IPS-15b (cell line): ENCODE results near the gene TBCD.

Experiments used
- H3K27me3 ChIP-seq: one replicate; pipeline ENCODE4 v1.6.1; 2013; ENCODE audit warnings: low read length; ENCODE audit not compliant: control insufficient read depth, insufficient read depth
- H3K36me3 ChIP-seq: one replicate; pipeline ENCODE4 v1.6.1; 2013; ENCODE audit warnings: low read length; ENCODE audit not compliant: control insufficient read depth, insufficient read depth
- H3K4me1 ChIP-seq: one replicate; pipeline ENCODE4 v1.6.1; 2013; ENCODE audit warnings: mild to moderate bottlenecking, low read length; ENCODE audit not compliant: control insufficient read depth, insufficient read depth
- H3K4me3 ChIP-seq: one replicate; pipeline ENCODE4 v1.5.1; 2013; ENCODE audit warnings: low read depth, low read length
- H3K9ac ChIP-seq: one replicate; pipeline ENCODE4 v1.6.1; 2013; ENCODE audit warnings: low read depth, mild to moderate bottlenecking, low read length
- H3K9me3 ChIP-seq: one replicate; pipeline ENCODE4 v1.6.1; 2013; ENCODE audit warnings: mild to moderate bottlenecking, low read length; ENCODE audit not compliant: control insufficient read depth, insufficient read depth

TBCD gene

GRCh38 chr17:82751571-82752370 is at the start of gene TBCD:
TBCD (plus strand) TSS chr17:82752065; CDS start chr17:82752194, 129 bp downstream.
- H3K9ac ChIP-seq, result peak within 1 kb of the TSS; percentile 47
- H3K4me3 ChIP-seq, result peak within 1 kb of the TSS; percentile 93
- H3K9me3 ChIP-seq, result no peaks in the 10 kb centered on the region
- H3K36me3 ChIP-seq, result peaks cover 9% of the 10 kb centered on the region
- H3K4me1 ChIP-seq, result peaks cover 13% of the 10 kb centered on the region
- H3K27me3 ChIP-seq, result peaks cover 5% of the 10 kb centered on the region

- no peak overlapping the region for H3K9ac ChIP-seq
Measured at GRCh38 chr17:82702231-82702927, 49.5 kb upstream of the TBCD start.

GRCh38 chr17:82703036-82703745 is 48.7 kb upstream of the TBCD start:
- no peaks in the 10 kb centered on the region for H3K36me3 ChIP-seq
- peaks cover 12% of the 10 kb centered on the region for H3K27me3 ChIP-seq
- no peak overlapping the region for H3K4me3 ChIP-seq
- no peaks in the 10 kb centered on the region for H3K4me1 ChIP-seq
- H3K9me3 ChIP-seq, result no peaks in the 10 kb centered on the region
- no peak overlapping the region for H3K9ac ChIP-seq

More at GRCh38 chr17:82702231-82702927, 49.5 kb upstream of the TBCD start:
- no peaks in the 10 kb centered on the region for H3K9me3 ChIP-seq
- peaks cover 17% of the 10 kb centered on the region for H3K27me3 ChIP-seq
- no peaks in the 10 kb centered on the region for H3K36me3 ChIP-seq
- H3K4me1 ChIP-seq, result no peaks in the 10 kb centered on the region
- no peak overlapping the region for H3K4me3 ChIP-seq

- H3K4me3 ChIP-seq, result no peak overlapping the region
Measured at GRCh38 chr17:82703935-82704865, 47.7 kb upstream of the TBCD start.

GRCh38 chr17:82704886-82705285 is 47.0 kb upstream of the TBCD start:
- Histone ChIP-seq H3K27me3 (peaks cover 4% of the 10 kb centered on the region), H3K4me3 (no peak overlapping the region), H3K9me3 (no peaks in the 10 kb centered on the region), H3K9ac (no peak overlapping the region), H3K4me1 (no peaks in the 10 kb centered on the region), H3K36me3 (no peaks in the 10 kb centered on the region)

More at GRCh38 chr17:82703935-82704865, 47.7 kb upstream of the TBCD start:
- peaks cover 11% of the 10 kb centered on the region for H3K27me3 ChIP-seq
- no peaks in the 10 kb centered on the region for H3K36me3 ChIP-seq
- no peak overlapping the region for H3K9ac ChIP-seq
- no peaks in the 10 kb centered on the region for H3K4me1 ChIP-seq
- no peaks in the 10 kb centered on the region for H3K9me3 ChIP-seq

GRCh38 chr17:82705756-82706155 is 46.1 kb upstream of the TBCD start:
- no peak overlapping the region for H3K9ac ChIP-seq
- H3K27me3 ChIP-seq, result peaks cover 3% of the 10 kb centered on the region
- H3K4me3 ChIP-seq, result no peak overlapping the region
- H3K36me3 ChIP-seq, result no peaks in the 10 kb centered on the region
- no peaks in the 10 kb centered on the region for H3K9me3 ChIP-seq
- H3K4me1 ChIP-seq, result no peaks in the 10 kb centered on the region

- no peak overlapping the region for H3K4me3 ChIP-seq
- H3K36me3 ChIP-seq, result no peaks in the 10 kb centered on the region
- no peak overlapping the region for H3K9ac ChIP-seq
- H3K27me3 ChIP-seq, result no peaks in the 10 kb centered on the region
- H3K4me1 ChIP-seq, result no peaks in the 10 kb centered on the region
- no peaks in the 10 kb centered on the region for H3K9me3 ChIP-seq
Measured at GRCh38 chr17:82709024-82709675, 42.7 kb upstream of the TBCD start.

- Histone ChIP-seq H3K4me1 (no peaks in the 10 kb centered on the region), H3K9me3 (no peaks in the 10 kb centered on the region), H3K9ac (no peak overlapping the region), H3K36me3 (no peaks in the 10 kb centered on the region), H3K27me3 (no peaks in the 10 kb centered on the region), H3K4me3 (no peak overlapping the region)
Measured at GRCh38 chr17:82709676-82710498, 42.0 kb upstream of the TBCD start.

- Histone ChIP-seq H3K4me3 (no peak overlapping the region), H3K9ac (peak overlapping the region; percentile 12), H3K36me3 (no peaks in the 10 kb centered on the region), H3K4me1 (peaks cover under 1% of the 10 kb centered on the region), H3K27me3 (no peaks in the 10 kb centered on the region), H3K9me3 (no peaks in the 10 kb centered on the region)
Measured at GRCh38 chr17:82710499-82711232, 41.2 kb upstream of the TBCD start.
